H1 (cell line): ENCODE data around the gene RTN4RL1. TPM values are rescaled to one million over a fixed set of nuclear protein-coding genes. Genes with fewer than 3 reads are reported as not detected.

Experiments
- E2F6 ChIP-seq: IDR thresholded peaks from 2 replicates; pipeline ENCODE4 v1.6.1; 2012; ENCODE audit warnings: inconsistent platforms
- POU5F1 ChIP-seq: IDR thresholded peaks from 2 replicates; pipeline ENCODE4 v1.6.1; 2011; ENCODE audit warnings: low read depth, mild to moderate bottlenecking, low read length, moderate library complexity
- polyA plus RNA-seq, 7 experiments: library from polyadenylated mRNA; depleted of rRNA in 3 of 7; stranded (reverse) in 5 of 7; unstranded in 2 of 7; fragments of >200 nt in 5 of 7; fragments of 200-250 nt in 2 of 7; gene quantifications; 1 replicate in 5 of 7; 2 replicates in 1 of 7; 4 replicates in 1 of 7; pipeline versions ENCODE4 v1.2.1 to v1.2.3, GENCODE V29; 2011 to 2013; ENCODE audit warnings: missing spikeins in 2 of 7, mixed read lengths in 2 of 7
- total RNA-seq: library from RNA; stranded (reverse); fragmentation: NEBNext Ultra II Directional; extraction: Animal tissue kit (Norgen Biotek cat#: 25700); gene quantifications from 2 replicates; pipeline ENCODE4 v1.2.1, GENCODE V29; 2021
- TF ChIP-seq, protein P1 (sequence below): fragments of 300-600 bp; sonication (generic); IDR thresholded peaks from 2 replicates; pipeline ENCODE4 v1.7.1; 2012; ENCODE audit warnings: low read length, moderate library complexity, mild to moderate bottlenecking, inconsistent platforms; ENCODE audit not compliant: insufficient replicate concordance

Gene RTN4RL1
- total and polyA plus RNA-seq, 2 of the 8 experiments (the other 6 are each of a cell fraction or from before 2014, with no cell fraction given): 0.09 TPM; not detected in 1

DNA sequence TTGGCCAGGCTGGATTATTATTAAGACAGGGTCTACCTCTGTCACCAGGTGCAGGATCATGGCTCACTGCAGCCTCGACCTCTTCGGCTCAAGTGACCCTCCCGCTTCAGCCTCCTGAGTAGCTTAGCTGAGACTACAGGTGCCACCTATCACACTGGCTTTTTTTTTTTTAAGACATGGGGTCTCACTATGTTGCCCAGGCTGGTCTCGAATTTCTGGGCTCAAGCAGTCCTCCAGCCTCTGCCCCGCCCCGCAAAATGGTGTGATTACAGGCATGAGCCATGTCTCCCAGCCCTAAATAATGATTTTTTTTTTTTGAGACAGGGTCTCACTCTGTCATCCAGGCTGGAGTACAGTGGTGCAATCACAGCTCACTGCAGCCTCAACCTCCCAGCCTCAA lies 22.5 kb upstream of the RTN4RL1 start (continued):
- TF ChIP-seq, protein P1, sequence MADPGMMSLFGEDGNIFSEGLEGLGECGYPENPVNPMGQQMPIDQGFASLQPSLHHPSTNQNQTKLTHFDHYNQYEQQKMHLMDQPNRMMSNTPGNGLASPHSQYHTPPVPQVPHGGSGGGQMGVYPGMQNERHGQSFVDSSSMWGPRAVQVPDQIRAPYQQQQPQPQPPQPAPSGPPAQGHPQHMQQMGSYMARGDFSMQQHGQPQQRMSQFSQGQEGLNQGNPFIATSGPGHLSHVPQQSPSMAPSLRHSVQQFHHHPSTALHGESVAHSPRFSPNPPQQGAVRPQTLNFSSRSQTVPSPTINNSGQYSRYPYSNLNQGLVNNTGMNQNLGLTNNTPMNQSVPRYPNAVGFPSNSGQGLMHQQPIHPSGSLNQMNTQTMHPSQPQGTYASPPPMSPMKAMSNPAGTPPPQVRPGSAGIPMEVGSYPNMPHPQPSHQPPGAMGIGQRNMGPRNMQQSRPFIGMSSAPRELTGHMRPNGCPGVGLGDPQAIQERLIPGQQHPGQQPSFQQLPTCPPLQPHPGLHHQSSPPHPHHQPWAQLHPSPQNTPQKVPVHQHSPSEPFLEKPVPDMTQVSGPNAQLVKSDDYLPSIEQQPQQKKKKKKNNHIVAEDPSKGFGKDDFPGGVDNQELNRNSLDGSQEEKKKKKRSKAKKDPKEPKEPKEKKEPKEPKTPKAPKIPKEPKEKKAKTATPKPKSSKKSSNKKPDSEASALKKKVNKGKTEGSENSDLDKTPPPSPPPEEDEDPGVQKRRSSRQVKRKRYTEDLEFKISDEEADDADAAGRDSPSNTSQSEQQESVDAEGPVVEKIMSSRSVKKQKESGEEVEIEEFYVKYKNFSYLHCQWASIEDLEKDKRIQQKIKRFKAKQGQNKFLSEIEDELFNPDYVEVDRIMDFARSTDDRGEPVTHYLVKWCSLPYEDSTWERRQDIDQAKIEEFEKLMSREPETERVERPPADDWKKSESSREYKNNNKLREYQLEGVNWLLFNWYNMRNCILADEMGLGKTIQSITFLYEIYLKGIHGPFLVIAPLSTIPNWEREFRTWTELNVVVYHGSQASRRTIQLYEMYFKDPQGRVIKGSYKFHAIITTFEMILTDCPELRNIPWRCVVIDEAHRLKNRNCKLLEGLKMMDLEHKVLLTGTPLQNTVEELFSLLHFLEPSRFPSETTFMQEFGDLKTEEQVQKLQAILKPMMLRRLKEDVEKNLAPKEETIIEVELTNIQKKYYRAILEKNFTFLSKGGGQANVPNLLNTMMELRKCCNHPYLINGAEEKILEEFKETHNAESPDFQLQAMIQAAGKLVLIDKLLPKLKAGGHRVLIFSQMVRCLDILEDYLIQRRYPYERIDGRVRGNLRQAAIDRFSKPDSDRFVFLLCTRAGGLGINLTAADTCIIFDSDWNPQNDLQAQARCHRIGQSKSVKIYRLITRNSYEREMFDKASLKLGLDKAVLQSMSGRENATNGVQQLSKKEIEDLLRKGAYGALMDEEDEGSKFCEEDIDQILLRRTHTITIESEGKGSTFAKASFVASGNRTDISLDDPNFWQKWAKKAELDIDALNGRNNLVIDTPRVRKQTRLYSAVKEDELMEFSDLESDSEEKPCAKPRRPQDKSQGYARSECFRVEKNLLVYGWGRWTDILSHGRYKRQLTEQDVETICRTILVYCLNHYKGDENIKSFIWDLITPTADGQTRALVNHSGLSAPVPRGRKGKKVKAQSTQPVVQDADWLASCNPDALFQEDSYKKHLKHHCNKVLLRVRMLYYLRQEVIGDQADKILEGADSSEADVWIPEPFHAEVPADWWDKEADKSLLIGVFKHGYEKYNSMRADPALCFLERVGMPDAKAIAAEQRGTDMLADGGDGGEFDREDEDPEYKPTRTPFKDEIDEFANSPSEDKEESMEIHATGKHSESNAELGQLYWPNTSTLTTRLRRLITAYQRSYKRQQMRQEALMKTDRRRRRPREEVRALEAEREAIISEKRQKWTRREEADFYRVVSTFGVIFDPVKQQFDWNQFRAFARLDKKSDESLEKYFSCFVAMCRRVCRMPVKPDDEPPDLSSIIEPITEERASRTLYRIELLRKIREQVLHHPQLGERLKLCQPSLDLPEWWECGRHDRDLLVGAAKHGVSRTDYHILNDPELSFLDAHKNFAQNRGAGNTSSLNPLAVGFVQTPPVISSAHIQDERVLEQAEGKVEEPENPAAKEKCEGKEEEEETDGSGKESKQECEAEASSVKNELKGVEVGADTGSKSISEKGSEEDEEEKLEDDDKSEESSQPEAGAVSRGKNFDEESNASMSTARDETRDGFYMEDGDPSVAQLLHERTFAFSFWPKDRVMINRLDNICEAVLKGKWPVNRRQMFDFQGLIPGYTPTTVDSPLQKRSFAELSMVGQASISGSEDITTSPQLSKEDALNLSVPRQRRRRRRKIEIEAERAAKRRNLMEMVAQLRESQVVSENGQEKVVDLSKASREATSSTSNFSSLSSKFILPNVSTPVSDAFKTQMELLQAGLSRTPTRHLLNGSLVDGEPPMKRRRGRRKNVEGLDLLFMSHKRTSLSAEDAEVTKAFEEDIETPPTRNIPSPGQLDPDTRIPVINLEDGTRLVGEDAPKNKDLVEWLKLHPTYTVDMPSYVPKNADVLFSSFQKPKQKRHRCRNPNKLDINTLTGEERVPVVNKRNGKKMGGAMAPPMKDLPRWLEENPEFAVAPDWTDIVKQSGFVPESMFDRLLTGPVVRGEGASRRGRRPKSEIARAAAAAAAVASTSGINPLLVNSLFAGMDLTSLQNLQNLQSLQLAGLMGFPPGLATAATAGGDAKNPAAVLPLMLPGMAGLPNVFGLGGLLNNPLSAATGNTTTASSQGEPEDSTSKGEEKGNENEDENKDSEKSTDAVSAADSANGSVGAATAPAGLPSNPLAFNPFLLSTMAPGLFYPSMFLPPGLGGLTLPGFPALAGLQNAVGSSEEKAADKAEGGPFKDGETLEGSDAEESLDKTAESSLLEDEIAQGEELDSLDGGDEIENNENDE: no peak
- no peak for TF ChIP-seq POU5F1
- TF ChIP-seq E2F6: no peak
